NCI-H526 treated with DMSO at 0.1 percent for 48 hours (cell line): ENCODE results near the gene CLMP.
"Not testable (repeated sequence)": the region's sequence is repeated elsewhere in the genome, so short reads cannot be mapped to it uniquely, and the experiment has no call there.

ENCODE experiments used
- DNase-seq: peaks from one replicate; lab custom pipeline; 2025; lab: John Stamatoyannopoulos, UW

The CLMP gene

GRCh38 chr11:123082977-123083376 lies 112.1 kb downstream of the CLMP start:
- no peak for DNase-seq

GRCh38 chr11:123080015-123080414 lies 115.0 kb downstream of the CLMP start:
- no peak for DNase-seq

DNA sequence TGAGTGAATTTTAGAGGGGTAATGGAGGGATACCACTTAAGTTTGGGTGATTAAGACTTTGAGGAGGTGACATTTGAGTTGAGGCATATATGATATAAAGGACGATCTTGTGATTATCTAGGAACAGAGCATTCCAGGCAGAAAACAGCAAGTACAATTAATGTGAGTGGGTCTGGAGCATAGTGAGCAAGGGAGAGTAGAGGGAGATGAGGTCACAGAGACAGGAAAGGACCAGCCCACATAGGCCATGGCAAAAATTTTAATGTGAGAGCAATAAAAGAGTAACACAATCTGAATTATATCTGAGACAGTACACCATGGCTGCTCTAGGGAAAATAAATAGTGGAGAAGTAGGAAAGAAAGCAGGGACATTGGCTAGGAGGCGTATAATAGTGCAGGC lies 118.6 kb downstream of the CLMP start:
- no peak for DNase-seq

GRCh38 chr11:123073343-123074057 lies 121.5 kb downstream of the CLMP start:
- no peak for DNase-seq

DNA sequence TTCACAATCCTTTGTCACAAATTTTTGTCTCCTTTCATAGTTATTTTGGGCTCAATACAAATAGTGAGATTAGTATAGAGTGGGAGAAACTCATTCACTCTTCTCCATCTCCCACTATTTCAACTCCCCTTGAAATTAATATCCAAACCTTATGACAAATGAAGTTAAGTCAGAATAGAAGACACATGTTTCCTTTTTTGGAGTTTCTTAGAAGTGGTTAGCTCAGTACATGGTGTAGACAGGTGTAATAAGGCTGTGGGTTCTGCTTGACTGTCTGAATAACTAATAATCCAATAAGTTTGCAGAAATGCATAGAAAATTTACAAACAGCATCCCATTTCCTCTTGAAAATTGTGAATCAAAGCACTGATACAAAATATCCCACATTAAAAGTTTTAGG lies 122.3 kb downstream of the CLMP start:
- DNase-seq = no peak

- DNase-seq = peak; percentile 86
These were observed 122.7 kb downstream of the CLMP start for GRCh38 chr11:123072332-123072761.

GRCh38 chr11:123069908-123070821 lies 124.9 kb downstream of the CLMP start:
- DNase-seq = no peak

- DNase-seq = no peak
These were observed 129.4 kb downstream of the CLMP start for GRCh38 chr11:123065621-123066020.

GRCh38 chr11:123063826-123064657 lies 131.0 kb downstream of the CLMP start:
- peak; percentile 75 for DNase-seq

- peak; percentile 88 for DNase-seq
These were observed 131.9 kb downstream of the CLMP start for GRCh38 chr11:123062892-123063825.

DNA sequence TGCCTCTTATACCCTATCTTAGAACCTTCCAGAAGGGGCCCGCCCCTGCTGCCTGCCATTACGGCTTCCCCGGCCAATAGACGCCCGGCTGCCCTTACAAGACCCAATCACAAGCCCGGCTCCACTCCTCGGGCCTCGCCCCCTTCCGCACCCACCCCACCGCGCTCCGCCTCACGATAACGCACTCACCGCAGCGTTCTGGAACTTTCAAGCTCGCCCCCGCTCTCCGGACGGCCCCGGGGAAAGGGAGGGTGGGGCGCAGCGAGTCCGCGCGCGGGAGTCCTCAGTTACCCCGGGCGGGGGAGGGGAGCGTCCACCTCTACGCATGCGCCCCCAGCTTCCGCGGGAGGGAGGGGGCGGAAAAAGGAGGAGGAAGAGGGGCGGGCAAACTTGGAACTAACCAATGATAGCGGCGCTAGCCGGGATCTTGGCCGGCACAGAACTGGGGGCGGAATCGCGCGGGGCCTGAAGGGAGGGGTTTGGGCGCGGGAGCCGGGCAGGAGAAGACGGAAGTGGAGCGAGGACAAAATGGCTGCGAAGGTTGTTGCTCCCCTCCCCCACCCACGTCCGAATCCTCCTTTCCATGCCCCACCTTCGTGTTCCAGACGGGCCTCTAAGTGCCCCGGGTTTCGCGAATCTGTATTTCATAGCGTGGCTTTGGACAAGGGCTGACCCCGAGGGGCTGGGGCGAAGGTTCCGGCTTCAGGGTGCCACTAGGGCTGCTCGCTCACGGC lies 132.7 kb downstream of the CLMP start:
- peak; percentile 100 for DNase-seq

DNA sequence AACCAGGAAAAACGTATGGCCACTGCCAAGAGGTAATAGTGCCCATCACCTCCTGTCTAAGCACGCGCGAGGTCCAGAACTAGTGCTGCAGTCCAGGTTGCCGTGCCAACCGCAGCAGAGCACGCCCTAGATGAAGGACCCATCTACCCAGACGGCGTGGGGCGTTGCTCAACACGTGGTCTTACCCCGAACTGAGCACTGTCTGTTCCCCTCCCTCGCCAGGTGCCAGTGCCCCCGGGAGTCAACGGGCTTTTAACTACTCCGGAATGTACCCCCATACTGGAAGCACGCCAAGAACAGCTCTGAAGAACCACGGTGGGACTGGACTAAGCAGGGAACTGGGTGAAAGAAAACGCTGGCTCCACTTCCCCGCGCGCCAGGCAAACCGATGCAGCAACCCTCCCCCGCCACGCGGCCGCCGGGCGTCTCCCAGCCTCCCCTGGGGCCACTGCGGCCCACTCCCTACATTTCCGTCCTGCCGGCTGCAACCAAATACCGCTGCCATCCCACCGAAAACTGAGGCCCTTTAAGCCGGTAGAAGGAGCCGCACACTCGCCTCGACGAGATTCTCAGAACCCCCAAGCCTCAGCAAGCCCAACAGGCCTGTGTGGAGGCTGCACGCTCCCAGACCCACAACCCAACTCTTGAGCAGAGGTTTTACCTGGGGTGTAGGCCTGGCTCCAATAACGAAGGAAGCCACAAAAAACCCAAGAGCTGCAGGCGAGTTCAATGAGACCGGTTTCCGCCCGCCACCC lies 133.5 kb downstream of the CLMP start, which contains the start of gene HSPA8:
Gene HSPA8 (minus strand): TSS at position 734 of the 755 bp plus-strand sequence. CDS start 812 bp downstream, outside the sequence.
- peak; percentile 81 for DNase-seq

GRCh38 chr11:123060277-123061000 lies 134.6 kb downstream of the CLMP start:
- DNase-seq = peak; percentile 73

DNA sequence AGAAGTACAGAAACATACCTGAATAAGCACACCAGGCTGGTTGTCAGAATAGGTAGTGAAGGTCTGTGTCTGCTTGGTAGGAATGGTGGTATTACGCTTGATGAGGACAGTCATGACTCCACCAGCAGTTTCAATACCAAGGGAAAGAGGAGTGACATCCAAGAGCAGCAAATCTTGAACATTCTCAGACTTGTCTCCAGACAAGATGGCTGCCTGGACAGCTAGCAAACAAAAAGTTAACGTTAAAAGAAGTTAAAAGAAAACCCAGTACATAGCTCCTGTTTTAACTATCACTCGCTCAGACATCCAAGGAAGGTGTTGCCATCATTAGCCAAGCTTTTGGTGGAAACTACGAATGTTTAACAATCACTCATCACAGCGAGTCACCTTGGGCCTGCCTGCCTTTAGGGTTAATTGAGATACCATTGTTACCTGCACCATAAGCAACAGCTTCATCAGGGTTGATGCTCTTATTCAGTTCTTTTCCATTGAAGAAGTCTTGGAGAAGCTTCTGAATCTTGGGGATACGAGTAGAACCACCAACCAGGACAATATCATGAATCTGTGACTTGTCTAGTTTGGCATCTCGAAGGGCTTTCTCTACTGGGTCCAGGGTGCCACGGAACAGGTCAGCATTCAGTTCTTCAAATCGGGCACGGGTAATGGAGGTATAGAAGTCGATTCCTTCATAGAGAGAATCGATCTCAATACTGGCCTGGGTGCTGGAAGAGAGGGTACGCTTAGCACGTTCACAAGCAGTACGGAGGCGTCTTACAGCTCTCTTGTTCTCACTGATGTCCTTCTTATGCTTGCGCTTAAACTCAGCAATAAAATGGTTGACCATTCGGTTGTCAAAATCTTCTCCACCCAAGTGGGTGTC lies 135.8 kb downstream of the CLMP start:
- DNase-seq = not testable (repeated sequence)

GRCh38 chr11:123057661-123058305 lies 137.3 kb downstream of the CLMP start:
- no peak for DNase-seq

GRCh38 chr11:123056835-123057491 lies 138.1 kb downstream of the CLMP start:
- no peak for DNase-seq
